Measurements from ENCODE around the gene TFG. TPM values are rescaled to one million over a fixed set of nuclear protein-coding genes. Genes with fewer than 3 reads are reported as not detected.
A peak's percentile ranks its signal among the peaks of the same experiment; 100 is the strongest.

Gene TFG
- polyA plus RNA-seq, 4 donors, result 89.7 to 196 (median 138) TPM

GRCh38 chr3:100710261-100710968 lies 1.1 kb downstream of the TFG start:
- H3K9me3 ChIP-seq (ENCODE audit: control insufficient read depth in 2 of 2, insufficient read depth in 1 of 2, low read depth in 1 of 2, low read length in 1 of 2), result peaks cover 0 to 3% of the 10 kb centered on the region in 2 donors
- WGBS, 3 donors, result 5 to 16% (median 7%) methylated on average over 8 of the region's 8 CpGs
- DNase-seq (peak; percentile 82 to 90), FAIRE-seq (no peak)
- H3K36me3 ChIP-seq (ENCODE audit: control insufficient read depth in 3 of 3, insufficient read depth in 2 of 3, low read depth in 1 of 3, low read length in 3 of 3), result peaks cover 4 to 11% (median 10%) of the 10 kb centered on the region in 3 donors
- no peaks in the 10 kb centered on the region for H3K27me3 ChIP-seq (ENCODE audit: control insufficient read depth in 3 of 3, insufficient read depth in 3 of 3, low read length in 3 of 3)
- peak overlapping the region; percentile 84 to 89 (median 85) for H3K4me3 ChIP-seq (ENCODE audit: low read depth in 1 of 3, low read length in 3 of 3)
- peaks cover 5 to 18% (median 8%) of the 10 kb centered on the region in 3 donors for H3K4me1 ChIP-seq (ENCODE audit: control insufficient read depth in 3 of 3, insufficient read depth in 2 of 3, low read depth in 1 of 3, low read length in 2 of 3)
- peak overlapping the region; percentile 87 to 96 (median 96) for H3K27ac ChIP-seq (ENCODE audit: low read depth in 1 of 3, low read length in 2 of 3)

DNA sequence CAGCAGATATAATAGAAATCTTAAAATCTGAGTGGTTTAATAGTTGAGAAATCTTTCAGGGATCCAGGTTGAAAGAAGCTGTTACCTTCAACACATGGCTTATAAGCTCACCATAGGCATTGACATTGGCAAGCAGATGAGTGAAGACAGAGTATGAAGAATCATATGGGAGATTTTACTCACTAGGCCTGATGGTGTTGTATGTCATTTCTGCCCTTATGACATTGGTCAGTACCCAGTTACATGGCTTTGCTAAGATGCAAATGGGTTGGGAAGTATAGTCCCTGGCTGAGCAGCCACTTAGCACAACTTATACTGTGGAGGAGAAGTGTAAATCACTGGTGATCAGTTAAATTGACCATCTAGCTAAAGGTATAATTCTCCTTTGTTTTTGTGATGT lies 5.9 kb downstream of the TFG start:
- Histone ChIP-seq H3K36me3 (ENCODE audit: control insufficient read depth in 3 of 3, insufficient read depth in 2 of 3, low read depth in 1 of 3, low read length in 3 of 3) (peaks cover 10 to 21% (median 11%) of the 10 kb centered on the region in 3 donors), H3K27me3 (ENCODE audit: control insufficient read depth in 3 of 3, insufficient read depth in 3 of 3, low read length in 3 of 3) (no peaks in the 10 kb centered on the region), H3K9me3 (ENCODE audit: control insufficient read depth in 2 of 2, insufficient read depth in 1 of 2, low read depth in 1 of 2, low read length in 1 of 2) (no peaks in the 10 kb centered on the region), H3K27ac (ENCODE audit: low read depth in 1 of 3, low read length in 2 of 3) (no peak overlapping the region), H3K4me3 (ENCODE audit: low read depth in 1 of 3, low read length in 3 of 3) (no peak overlapping the region), H3K4me1 (ENCODE audit: control insufficient read depth in 3 of 3, insufficient read depth in 2 of 3, low read depth in 1 of 3, low read length in 2 of 3) (peaks cover 4 to 12% (median 8%) of the 10 kb centered on the region in 3 donors)
- FAIRE-seq, result no peak
- DNase-seq, result no peak

GRCh38 chr3:100717063-100717462 lies 7.8 kb downstream of the TFG start:
- WGBS, 3 donors, result 71 to 82% (median 73%) methylated on average over 2 of the region's 2 CpGs
- FAIRE-seq (no peak), DNase-seq (no peak)
- no peak overlapping the region for H3K4me3 ChIP-seq (ENCODE audit: low read depth in 1 of 3, low read length in 3 of 3)
- H3K27ac ChIP-seq (ENCODE audit: low read depth in 1 of 3, low read length in 2 of 3), result no peak overlapping the region
- H3K4me1 ChIP-seq (ENCODE audit: control insufficient read depth in 3 of 3, insufficient read depth in 2 of 3, low read depth in 1 of 3, low read length in 2 of 3), result peaks cover 2 to 4% (median 4%) of the 10 kb centered on the region in 3 donors
- no peaks in the 10 kb centered on the region for H3K27me3 ChIP-seq (ENCODE audit: control insufficient read depth in 3 of 3, insufficient read depth in 3 of 3, low read length in 3 of 3)
- peaks cover 12 to 25% (median 14%) of the 10 kb centered on the region in 3 donors for H3K36me3 ChIP-seq (ENCODE audit: control insufficient read depth in 3 of 3, insufficient read depth in 2 of 3, low read depth in 1 of 3, low read length in 3 of 3)
- H3K9me3 ChIP-seq (ENCODE audit: control insufficient read depth in 2 of 2, insufficient read depth in 1 of 2, low read depth in 1 of 2, low read length in 1 of 2), result no peaks in the 10 kb centered on the region

DNA sequence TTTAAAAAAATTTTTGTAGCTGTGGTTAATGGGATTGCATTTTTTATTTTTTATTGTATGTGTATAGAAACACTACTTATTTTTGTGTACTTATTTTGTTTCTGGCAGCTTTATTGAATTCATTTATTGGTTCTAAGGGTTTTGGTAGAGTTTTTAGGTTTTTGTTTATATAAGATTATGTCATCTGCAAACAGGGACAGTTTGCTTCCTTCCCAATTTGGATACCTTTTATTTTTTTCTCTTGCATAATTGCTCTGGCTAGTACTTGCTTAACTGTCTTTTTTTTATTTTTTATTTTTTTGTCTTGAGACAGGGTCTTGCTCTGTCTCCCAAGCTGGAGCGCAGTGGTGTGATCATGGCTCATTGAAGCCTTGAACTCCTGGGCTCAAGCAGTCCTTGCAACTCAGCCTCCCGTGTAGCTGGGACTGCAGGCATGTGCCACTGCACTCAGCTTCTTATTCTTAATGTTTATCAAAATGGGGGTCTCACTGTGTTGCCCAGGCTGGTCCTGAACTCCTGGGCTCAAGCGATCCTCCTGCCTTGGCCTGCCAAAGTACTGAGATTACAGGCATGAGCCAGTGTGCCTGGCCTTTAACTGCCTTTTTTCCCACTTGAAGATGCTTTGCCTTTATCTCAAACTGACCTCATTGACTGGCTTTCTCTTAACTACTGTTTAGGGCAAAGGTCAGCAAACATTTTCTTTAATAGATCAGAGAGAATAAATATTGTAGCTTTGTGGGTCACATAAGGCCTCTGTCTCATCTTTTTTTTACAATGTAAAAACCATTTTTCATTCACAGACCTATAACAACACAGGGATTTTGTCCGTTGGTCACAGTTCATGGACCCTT lies 8.6 kb downstream of the TFG start:
- Histone ChIP-seq H3K4me1 (ENCODE audit: control insufficient read depth in 3 of 3, insufficient read depth in 2 of 3, low read depth in 1 of 3, low read length in 2 of 3) (peaks cover 2 to 4% (median 2%) of the 10 kb centered on the region in 3 donors), H3K9me3 (ENCODE audit: control insufficient read depth in 2 of 2, insufficient read depth in 1 of 2, low read depth in 1 of 2, low read length in 1 of 2) (no peaks in the 10 kb centered on the region), H3K27ac (ENCODE audit: low read depth in 1 of 3, low read length in 2 of 3) (no peak overlapping the region), H3K27me3 (ENCODE audit: control insufficient read depth in 3 of 3, insufficient read depth in 3 of 3, low read length in 3 of 3) (no peaks in the 10 kb centered on the region), H3K36me3 (ENCODE audit: control insufficient read depth in 3 of 3, insufficient read depth in 2 of 3, low read depth in 1 of 3, low read length in 3 of 3) (peaks cover 12 to 25% (median 14%) of the 10 kb centered on the region in 3 donors), H3K4me3 (ENCODE audit: low read depth in 1 of 3, low read length in 3 of 3) (no peak overlapping the region)
- FAIRE-seq, result no peak
- WGBS, 3 donors, result 61 to 92% (median 67%) methylated on average over 4 of the region's 4 CpGs
- DNase-seq, result peak; percentile 14 to 43

DNA sequence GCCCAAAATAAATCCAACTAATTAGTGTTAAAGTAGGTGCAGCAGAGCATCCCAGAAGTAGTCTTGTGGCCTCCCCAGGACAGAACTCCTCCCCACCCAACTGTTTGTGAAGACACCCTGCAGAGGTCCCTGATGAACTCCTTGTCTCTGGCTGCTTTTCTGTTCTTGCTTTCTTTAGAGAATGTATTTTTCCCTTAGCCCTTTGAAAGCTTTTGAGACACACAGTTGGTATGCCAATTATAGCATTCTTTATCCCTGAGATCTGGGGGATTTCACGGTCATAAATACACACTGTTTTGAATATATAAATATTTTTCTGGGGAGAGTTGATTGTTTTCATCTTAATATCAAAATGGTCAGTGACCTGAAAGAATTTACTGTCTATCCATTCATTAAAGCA lies 9.8 kb downstream of the TFG start:
- FAIRE-seq, result no peak
- peaks cover 10 to 21% (median 12%) of the 10 kb centered on the region in 3 donors for H3K36me3 ChIP-seq (ENCODE audit: control insufficient read depth in 3 of 3, insufficient read depth in 2 of 3, low read depth in 1 of 3, low read length in 3 of 3)
- DNase-seq, result no peak
- WGBS, 3 donors, result 55 to 59% (median 58%) methylated on average over 1 of the region's 1 CpG
- H3K4me1 ChIP-seq (ENCODE audit: control insufficient read depth in 3 of 3, insufficient read depth in 2 of 3, low read depth in 1 of 3, low read length in 2 of 3), result peaks cover 0 to 4% (median 2%) of the 10 kb centered on the region in 3 donors
- H3K27me3 ChIP-seq (ENCODE audit: control insufficient read depth in 3 of 3, insufficient read depth in 3 of 3, low read length in 3 of 3), result no peaks in the 10 kb centered on the region
- H3K9me3 ChIP-seq (ENCODE audit: control insufficient read depth in 2 of 2, insufficient read depth in 1 of 2, low read depth in 1 of 2, low read length in 1 of 2), result no peaks in the 10 kb centered on the region
- H3K27ac ChIP-seq (ENCODE audit: low read depth in 1 of 3, low read length in 2 of 3), result no peak overlapping the region
- no peak overlapping the region for H3K4me3 ChIP-seq (ENCODE audit: low read depth in 1 of 3, low read length in 3 of 3)

DNA sequence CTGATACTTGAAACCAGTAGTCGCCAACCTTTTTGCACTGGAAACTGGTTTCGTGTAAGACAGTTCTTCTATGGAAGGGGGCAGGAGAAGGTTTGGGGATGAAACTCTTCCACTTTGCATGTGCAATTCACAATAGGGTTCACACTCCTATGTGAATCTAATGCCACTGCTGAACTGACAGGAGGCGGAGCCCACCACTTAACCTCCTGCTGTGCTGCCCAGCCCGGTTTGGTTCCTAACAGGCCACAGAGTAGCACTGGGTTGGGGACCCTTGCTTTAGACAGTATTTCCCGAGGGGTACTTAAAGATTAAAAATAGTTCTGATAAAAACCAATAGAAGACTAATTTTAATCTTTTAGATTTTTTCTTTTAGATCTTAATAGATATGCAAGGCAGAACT lies 11.1 kb downstream of the TFG start:
- FAIRE-seq (no peak), DNase-seq (no peak)
- no peaks in the 10 kb centered on the region for H3K27me3 ChIP-seq (ENCODE audit: control insufficient read depth in 3 of 3, insufficient read depth in 3 of 3, low read length in 3 of 3)
- H3K27ac ChIP-seq (ENCODE audit: low read depth in 1 of 3, low read length in 2 of 3), result no peak overlapping the region
- peaks cover 0 to 4% (median 2%) of the 10 kb centered on the region in 3 donors for H3K4me1 ChIP-seq (ENCODE audit: control insufficient read depth in 3 of 3, insufficient read depth in 2 of 3, low read depth in 1 of 3, low read length in 2 of 3)
- no peak overlapping the region for H3K4me3 ChIP-seq (ENCODE audit: low read depth in 1 of 3, low read length in 3 of 3)
- 80 to 93% (median 88%) methylated on average over 5 of the region's 5 CpGs for WGBS, 3 donors
- H3K9me3 ChIP-seq (ENCODE audit: control insufficient read depth in 2 of 2, insufficient read depth in 1 of 2, low read depth in 1 of 2, low read length in 1 of 2), result no peaks in the 10 kb centered on the region
- peaks cover 3 to 24% (median 9%) of the 10 kb centered on the region in 3 donors for H3K36me3 ChIP-seq (ENCODE audit: control insufficient read depth in 3 of 3, insufficient read depth in 2 of 3, low read depth in 1 of 3, low read length in 3 of 3)

- no peaks in the 10 kb centered on the region for H3K27me3 ChIP-seq (ENCODE audit: control insufficient read depth in 3 of 3, insufficient read depth in 3 of 3, low read length in 3 of 3)
- no peak for FAIRE-seq
- H3K27ac ChIP-seq (ENCODE audit: low read depth in 1 of 3, low read length in 2 of 3), result no peak overlapping the region
These were observed 16.7 kb downstream of the TFG start for GRCh38 chr3:100725935-100726513.

DNA sequence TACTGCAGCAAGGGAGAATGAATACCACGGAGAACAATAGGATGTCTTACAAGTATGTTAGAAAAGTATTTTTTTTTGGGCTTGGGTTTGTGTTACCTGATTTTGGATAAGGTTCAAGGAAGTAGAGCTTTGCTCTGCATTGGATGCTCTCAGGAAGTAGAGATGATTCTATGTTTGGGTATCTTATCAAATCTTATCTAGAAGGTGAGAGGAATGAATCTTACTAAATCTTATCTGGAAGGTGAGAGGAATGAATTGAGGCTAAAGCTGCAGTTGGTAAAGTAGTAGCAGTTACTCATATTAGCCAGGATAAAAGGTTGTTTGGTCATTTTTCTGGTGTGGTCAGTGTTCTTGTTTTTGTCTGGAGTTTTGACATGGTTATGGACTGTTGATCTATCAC lies 17.4 kb downstream of the TFG start:
- H3K4me3 ChIP-seq (ENCODE audit: low read depth in 1 of 3, low read length in 3 of 3), result no peak overlapping the region
- FAIRE-seq (no peak), DNase-seq (no peak)
- no peaks in the 10 kb centered on the region for H3K27me3 ChIP-seq (ENCODE audit: control insufficient read depth in 3 of 3, insufficient read depth in 3 of 3, low read length in 3 of 3)
- H3K27ac ChIP-seq (ENCODE audit: low read depth in 1 of 3, low read length in 2 of 3), result no peak overlapping the region
- peaks cover 0 to 2% (median 0%) of the 10 kb centered on the region in 3 donors for H3K4me1 ChIP-seq (ENCODE audit: control insufficient read depth in 3 of 3, insufficient read depth in 2 of 3, low read depth in 1 of 3, low read length in 2 of 3)
- H3K9me3 ChIP-seq (ENCODE audit: control insufficient read depth in 2 of 2, insufficient read depth in 1 of 2, low read depth in 1 of 2, low read length in 1 of 2), result no peaks in the 10 kb centered on the region
- peaks cover 4 to 24% (median 5%) of the 10 kb centered on the region in 3 donors for H3K36me3 ChIP-seq (ENCODE audit: control insufficient read depth in 3 of 3, insufficient read depth in 2 of 3, low read depth in 1 of 3, low read length in 3 of 3)
- WGBS, 3 donors, result 90 to 98% (median 97%) methylated on average over 1 of the region's 1 CpG

More at GRCh38 chr3:100725935-100726513, 16.7 kb downstream of the TFG start:
- WGBS, 3 donors, result 79 to 94% (median 83%) methylated on average over 3 of the region's 3 CpGs
- peaks cover 4 to 22% (median 7%) of the 10 kb centered on the region in 3 donors for H3K36me3 ChIP-seq (ENCODE audit: control insufficient read depth in 3 of 3, insufficient read depth in 2 of 3, low read depth in 1 of 3, low read length in 3 of 3)
- H3K4me3 ChIP-seq (ENCODE audit: low read depth in 1 of 3, low read length in 3 of 3), result no peak overlapping the region
- no peaks in the 10 kb centered on the region for H3K9me3 ChIP-seq (ENCODE audit: control insufficient read depth in 2 of 2, insufficient read depth in 1 of 2, low read depth in 1 of 2, low read length in 1 of 2)
- peak; percentile 21 to 77 for DNase-seq
- H3K4me1 ChIP-seq (ENCODE audit: control insufficient read depth in 3 of 3, insufficient read depth in 2 of 3, low read depth in 1 of 3, low read length in 2 of 3), result peaks cover 0 to 2% (median 0%) of the 10 kb centered on the region in 3 donors

All from small intestine (tissue), 7 donors.